SK-N-MC (cell line): ENCODE measurements around the gene CEP78.

Experiments used
- EZH2 ChIP-seq: fragments of 200-600 bp; sonication (generic); IDR thresholded peaks from one replicate; pipeline ENCODE4 v1.6.1; 2017; ENCODE audit warnings: antibody characterized with exemption
- POLR2AphosphoS5 ChIP-seq: IDR thresholded peaks from 2 replicates; pipeline ENCODE4 v1.6.1; 2012; ENCODE audit warnings: mild to moderate bottlenecking, low read depth, low read length, borderline replicate concordance

GRCh38 chr9:78238046-78239038, 2.5 kb downstream of the CEP78 start:
- TF ChIP-seq EZH2 (no peak), POLR2AphosphoS5 (no peak)
